A549 treated with CpdA at 1 μM for 4 hours (cell line): ENCODE measurements around the gene MXD3. TPM values are rescaled to one million over a fixed set of nuclear protein-coding genes. Genes with fewer than 3 reads are reported as not detected.

ENCODE experiments used
- total RNA-seq: library from RNA; stranded (reverse); fragments of 200-300 nt; extraction: Qiagen RNA extraction; gene quantifications from 5 replicates; pipeline ENCODE4 v1.2.3, GENCODE V29; 2022; ENCODE audit warnings: low read depth

The MXD3 gene
- 13.3 to 21.8 TPM (median 18.7 TPM) in 5 replicates for total RNA-seq

DNA sequence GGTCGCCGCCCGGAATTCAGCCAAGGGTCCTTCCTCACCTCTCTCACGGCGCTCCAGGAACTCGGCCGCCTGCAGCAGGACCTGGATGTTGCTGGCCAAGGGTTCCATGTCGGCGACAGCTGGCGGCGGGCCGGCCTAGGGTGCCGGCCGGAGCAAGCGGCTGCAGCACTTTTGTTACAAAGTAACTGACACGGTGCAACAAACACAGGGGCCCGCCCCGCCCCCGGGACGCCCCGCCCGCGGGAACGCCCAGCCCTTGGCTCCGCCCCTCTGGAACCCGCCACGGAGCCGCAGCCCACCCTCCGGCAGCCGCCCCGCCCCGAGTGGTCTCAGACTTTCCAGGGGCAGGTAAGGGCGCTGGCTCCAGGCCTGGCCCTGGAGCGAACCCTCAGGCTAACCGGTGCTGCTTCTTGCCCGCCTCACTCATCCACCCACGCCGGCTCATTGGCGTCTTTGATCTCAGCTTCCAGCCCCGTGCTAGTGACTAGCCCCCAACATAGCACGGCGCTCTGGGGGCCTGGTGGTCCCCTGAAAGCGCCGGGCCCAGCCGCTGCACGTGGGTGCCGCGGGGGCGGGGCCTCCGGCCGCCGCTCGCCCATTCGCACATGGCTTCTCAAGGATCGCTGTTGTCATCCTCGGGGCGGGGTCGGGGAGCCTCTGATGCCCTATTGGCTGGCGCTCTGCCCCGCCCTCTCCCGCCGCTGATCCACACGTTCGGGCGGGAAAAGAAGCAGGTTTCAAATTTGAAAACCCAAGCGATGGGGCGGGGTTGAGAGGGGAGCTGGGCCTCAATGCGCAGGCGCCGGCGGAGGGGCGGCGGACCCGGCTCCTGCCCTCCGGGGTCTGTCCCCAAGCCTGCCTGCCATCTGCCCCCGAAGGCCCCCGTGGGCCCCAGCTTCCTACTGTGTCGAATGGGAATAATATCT lies at the start of gene MXD3:
TSS of gene MXD3 (minus strand) at position 176 of the 926 bp plus-strand sequence. CDS start at position 108, 68 bp downstream.

GRCh38 chr5:177357459-177358351 lies 46.0 kb upstream of the MXD3 start, which contains the start of gene RGS14:
Gene RGS14, plus strand, starts transcription at chr5:177357924. Its CDS starts 101 bp downstream, at chr5:177358025.

GRCh38 chr5:177351392-177352329 lies 40.0 kb upstream of the MXD3 start, which contains the start of gene LMAN2:
Gene LMAN2, minus strand, starts transcription at chr5:177351668. Its CDS starts 21 bp downstream, at chr5:177351647.

DNA sequence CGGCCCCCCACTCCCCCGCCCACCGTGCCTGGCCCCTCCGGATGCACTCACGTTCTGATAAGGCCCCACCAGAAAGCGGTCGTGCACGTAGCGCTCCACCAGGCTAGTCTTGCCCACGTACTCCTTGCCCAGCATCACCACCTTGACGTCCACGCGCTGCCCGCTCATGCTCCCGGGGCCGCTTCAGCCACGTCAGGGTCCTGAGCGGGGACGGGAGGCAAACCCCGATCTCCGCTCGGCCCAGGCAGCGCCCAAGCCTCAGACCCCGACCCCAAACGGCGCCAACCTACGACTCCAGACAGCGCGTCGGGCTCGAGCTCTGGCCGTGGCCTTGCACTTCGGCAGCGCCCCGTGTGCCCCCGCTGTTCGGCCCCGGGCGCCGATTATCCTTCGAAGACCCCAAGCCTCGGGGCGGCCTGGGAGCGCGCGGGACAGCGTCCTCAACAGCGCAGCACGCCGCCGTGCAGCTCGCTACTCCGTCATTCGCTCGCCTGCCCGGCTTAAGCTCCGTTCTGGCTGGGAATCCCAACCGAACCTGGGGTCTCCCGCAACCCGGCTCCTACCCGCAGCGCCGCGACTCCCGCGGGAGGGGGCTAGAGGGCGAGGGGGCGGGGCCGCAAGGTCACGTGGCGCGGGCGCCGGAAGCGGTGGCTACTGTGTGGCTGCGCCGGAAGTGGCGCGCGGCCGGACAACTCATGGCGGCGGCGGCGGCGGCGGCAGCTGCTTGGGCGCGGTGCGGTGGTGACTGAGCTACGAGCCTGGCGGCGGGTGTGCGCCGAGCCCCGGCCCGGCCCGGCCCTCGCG lies 8.4 kb downstream of the MXD3 start, which contains the start of the genes PRELID1 and RAB24:
TSS of gene PRELID1 (plus strand) at position 679 of the 804 bp plus-strand sequence. CDS start 187 bp downstream, outside the sequence.
TSS of gene RAB24 (minus strand) at position 599 of the 804 bp plus-strand sequence. CDS start at position 168, 431 bp downstream.

Other genes with a start within 250 kb of the MXD3 start
- gene FGFR4, start 225.0 kb downstream of the MXD3 start, total RNA-seq, result 18.9 to 25.5 TPM (median 23.5 TPM) in 5 replicates
- 18.1 to 22.0 TPM (median 21.6 TPM) in 5 replicates for gene NSD1, start 178.1 kb downstream of the MXD3 start, total RNA-seq
- 25.4 to 29.7 TPM (median 26.3 TPM) in 5 replicates for gene RAB24, start 8.2 kb downstream of the MXD3 start, total RNA-seq
- 267 to 389 TPM (median 379 TPM) in 5 replicates for gene PRELID1, start 8.1 kb downstream of the MXD3 start, total RNA-seq
- gene LMAN2, start 39.8 kb upstream of the MXD3 start, total RNA-seq, result 188 to 233 TPM (median 193 TPM) in 5 replicates
- 3.0 to 8.2 TPM (median 6.2 TPM) in 5 replicates for gene RGS14, start 46.0 kb upstream of the MXD3 start, total RNA-seq
- not detected in 5 replicates for gene SLC34A1, start 72.5 kb upstream of the MXD3 start, total RNA-seq
- gene PFN3, start 88.8 kb upstream of the MXD3 start, total RNA-seq, result not detected in 5 replicates
- 13.4 to 26.6 TPM (median 21.8 TPM) in 5 replicates for gene F12, start 97.7 kb upstream of the MXD3 start, total RNA-seq
- 19.5 to 27.2 TPM (median 23.5 TPM) in 5 replicates for gene GRK6, start 114.8 kb upstream of the MXD3 start, total RNA-seq
- 14.4 to 39.0 TPM (median 34.3 TPM) in 5 replicates for gene PRR7, start 134.9 kb upstream of the MXD3 start, total RNA-seq
- 54.2 to 72.8 TPM (median 63.0 TPM) in 5 replicates for gene DBN1, start 161.7 kb upstream of the MXD3 start, total RNA-seq
- 75.2 to 112 TPM (median 99.1 TPM) in 5 replicates for gene PDLIM7, start 185.7 kb upstream of the MXD3 start, total RNA-seq
- gene DOK3, start 197.9 kb upstream of the MXD3 start, total RNA-seq, result 3.4 to 6.8 TPM (median 4.7 TPM) in 5 replicates
- 106 to 129 TPM (median 119 TPM) in 5 replicates for gene DDX41, start 205.1 kb upstream of the MXD3 start, total RNA-seq
- gene FAM193B, start 242.7 kb upstream of the MXD3 start, total RNA-seq, result 23.8 to 35.4 TPM (median 30.9 TPM) in 5 replicates